ENCODE data around the gene B4GALNT4.

- TF ChIP-seq CTCF (IDR thresholded peaks at IDR 0.05) (no peak), POLR2A (IDR thresholded peaks at IDR 0.05) (no peak)
Measured at GRCh38 chr11:360326-361280, 8.7 kb upstream of the B4GALNT4 start.
